GM21786 (cell line): ENCODE results near the gene HSPA14.
"Not testable (repeated sequence)": the region's sequence is repeated elsewhere in the genome, so short reads cannot be mapped to it uniquely, and the experiment has no call there.

ENCODE experiments used
- ATAC-seq: cut with Tn5 transposase; IDR thresholded peaks from one replicate; pipeline ENCODE4 v1.9.1; 2021; ENCODE audit not compliant: unreplicated experiment

The HSPA14 gene, protein sequence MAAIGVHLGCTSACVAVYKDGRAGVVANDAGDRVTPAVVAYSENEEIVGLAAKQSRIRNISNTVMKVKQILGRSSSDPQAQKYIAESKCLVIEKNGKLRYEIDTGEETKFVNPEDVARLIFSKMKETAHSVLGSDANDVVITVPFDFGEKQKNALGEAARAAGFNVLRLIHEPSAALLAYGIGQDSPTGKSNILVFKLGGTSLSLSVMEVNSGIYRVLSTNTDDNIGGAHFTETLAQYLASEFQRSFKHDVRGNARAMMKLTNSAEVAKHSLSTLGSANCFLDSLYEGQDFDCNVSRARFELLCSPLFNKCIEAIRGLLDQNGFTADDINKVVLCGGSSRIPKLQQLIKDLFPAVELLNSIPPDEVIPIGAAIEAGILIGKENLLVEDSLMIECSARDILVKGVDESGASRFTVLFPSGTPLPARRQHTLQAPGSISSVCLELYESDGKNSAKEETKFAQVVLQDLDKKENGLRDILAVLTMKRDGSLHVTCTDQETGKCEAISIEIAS

DNA sequence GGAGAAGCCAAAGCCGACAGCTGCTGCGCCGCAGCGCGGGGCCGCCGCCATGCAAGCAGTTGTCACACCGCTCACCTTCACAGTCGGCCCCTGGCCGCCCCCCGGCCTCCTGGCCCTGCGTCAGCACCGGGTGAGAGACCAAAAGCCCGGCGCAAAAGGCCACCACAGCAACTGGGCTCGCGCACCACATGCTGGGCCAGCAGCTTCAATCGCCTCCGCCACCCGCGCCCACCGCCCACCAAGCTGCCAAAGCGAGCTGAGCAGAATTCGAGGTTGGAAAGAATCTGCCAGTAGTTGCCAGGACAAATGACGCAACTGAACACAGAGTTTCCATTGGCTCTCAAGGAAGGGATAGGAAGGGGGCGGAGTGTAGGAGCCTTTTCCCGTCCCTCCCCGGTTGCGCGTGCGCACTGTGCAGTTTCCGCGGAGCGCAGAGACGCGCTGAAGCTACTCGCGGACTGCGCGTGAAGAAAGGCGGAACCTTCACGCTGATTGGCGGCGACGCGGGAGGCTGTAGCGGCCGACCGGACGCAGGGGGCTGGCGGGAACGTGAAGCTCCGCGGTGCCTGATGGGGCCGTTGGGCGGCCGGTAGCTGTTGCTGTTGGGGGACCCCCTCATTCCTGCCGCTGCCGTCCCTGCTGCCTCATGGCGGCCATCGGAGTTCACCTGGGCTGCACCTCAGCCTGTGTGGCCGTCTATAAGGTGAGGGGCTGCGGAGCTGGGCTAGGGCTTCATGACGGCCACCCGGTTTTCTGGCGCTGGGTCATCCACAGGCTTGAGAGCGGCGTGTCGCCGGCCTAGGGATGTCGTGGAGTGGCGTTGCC lies at the start of gene HSPA14, which contains the start of the genes CDNF and MSANTD7:
TSS of gene HSPA14 (plus strand) at position 550 of the 825 bp plus-strand sequence. CDS start at position 647, 97 bp downstream.
TSS of gene CDNF (minus strand) at position 281 of the 825 bp plus-strand sequence. CDS start at position 190, 91 bp downstream.
TSS of gene MSANTD7 (plus strand) at position 550 of the 825 bp plus-strand sequence. CDS start 3,979 bp downstream, outside the sequence.
- ATAC-seq: peak; percentile 90

DNA sequence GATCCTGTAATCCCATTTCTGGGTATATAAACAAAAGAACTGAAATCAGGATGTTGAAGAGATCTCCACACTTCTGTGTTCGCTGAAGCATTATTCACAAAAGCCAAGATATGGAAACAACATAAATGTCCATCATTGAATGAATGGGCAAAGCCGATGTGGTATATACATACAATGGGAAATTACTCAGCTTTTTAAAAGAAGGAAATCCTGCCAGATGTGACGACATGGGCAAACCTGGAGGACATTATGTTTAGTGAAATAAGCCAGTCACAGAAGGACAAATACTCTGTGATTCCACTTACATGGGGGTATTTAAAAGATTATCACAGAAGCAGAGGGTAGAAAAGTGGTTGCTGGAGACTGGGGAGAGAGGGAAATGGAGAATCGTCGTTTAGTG lies 39.5 kb upstream of the HSPA14 start:
- no peak for ATAC-seq

DNA sequence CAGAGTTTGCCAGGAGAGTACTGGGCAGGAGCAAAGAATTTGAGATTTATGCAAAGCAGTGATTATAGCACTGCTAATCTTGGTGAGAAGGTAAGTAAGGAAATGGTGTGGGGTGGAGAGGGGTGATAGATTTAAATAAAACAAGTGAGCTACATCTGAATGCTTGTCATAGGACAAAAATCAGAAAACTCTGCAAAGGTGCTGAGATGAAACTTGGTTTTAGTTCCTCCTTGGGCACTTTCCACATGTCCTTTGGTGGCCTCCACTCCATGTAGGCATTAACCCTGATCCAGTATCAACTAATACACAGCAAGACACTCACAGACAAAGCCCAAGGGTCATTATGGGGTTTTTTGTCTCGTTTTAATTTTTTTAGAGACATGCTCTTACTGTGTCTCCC lies 37.7 kb upstream of the HSPA14 start:
- ATAC-seq: no peak

DNA sequence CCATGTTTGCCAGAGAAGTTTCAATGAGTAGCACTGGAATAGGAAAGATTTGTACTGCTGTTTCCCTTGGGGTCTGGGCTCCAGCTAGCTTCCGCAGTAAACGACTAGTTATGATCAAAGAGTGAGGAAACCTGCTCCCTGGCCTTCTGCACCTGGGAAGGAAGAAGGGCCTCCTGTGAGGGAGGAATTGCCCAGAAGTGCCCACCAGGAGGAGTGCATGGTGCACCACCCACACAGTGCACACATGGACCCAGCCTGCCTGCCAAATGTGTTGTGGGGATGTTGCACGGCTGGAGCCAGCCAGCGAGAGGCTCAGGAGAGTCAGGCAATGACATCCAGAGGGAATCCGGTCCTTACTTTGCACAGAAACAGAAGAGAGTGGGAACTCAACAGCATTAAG lies 36.4 kb upstream of the HSPA14 start:
- no peak for ATAC-seq

DNA sequence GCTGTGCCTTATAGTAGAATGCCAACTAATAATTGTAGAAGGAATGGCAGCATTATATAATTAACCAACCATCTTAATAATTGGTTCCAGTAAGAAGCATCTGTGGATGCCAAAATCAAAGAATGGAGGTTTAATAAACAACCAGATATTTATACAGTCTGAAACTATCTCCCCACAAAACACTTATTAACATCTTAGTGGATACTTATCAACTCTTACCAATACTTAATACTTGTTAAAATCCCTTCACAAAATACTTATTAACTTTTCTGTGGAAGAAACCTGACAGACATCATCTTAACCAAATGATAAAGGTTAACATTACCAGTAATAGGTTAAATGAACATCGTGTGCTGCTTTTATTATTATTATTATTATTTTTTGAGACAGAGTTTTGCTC lies 34.3 kb upstream of the HSPA14 start:
- no peak for ATAC-seq

DNA sequence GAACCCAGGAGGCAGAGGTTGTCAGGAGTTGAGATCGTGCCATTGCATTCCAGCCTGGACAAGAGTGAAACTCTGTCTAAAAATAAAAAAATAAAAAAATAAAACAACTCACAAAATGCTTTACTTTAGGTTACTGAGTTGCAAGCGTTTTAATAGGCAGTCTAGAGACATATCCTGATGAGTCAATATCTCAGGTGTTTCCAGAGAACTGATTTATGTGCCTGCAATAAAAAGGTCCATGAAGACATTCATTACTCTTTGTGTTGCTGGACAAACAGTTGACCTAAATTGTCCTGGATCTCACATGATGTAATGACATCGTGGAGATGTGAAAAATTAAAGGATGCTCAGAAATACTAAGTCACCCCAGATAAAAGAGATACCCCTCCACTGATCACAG lies 31.8 kb upstream of the HSPA14 start:
- ATAC-seq: no peak

DNA sequence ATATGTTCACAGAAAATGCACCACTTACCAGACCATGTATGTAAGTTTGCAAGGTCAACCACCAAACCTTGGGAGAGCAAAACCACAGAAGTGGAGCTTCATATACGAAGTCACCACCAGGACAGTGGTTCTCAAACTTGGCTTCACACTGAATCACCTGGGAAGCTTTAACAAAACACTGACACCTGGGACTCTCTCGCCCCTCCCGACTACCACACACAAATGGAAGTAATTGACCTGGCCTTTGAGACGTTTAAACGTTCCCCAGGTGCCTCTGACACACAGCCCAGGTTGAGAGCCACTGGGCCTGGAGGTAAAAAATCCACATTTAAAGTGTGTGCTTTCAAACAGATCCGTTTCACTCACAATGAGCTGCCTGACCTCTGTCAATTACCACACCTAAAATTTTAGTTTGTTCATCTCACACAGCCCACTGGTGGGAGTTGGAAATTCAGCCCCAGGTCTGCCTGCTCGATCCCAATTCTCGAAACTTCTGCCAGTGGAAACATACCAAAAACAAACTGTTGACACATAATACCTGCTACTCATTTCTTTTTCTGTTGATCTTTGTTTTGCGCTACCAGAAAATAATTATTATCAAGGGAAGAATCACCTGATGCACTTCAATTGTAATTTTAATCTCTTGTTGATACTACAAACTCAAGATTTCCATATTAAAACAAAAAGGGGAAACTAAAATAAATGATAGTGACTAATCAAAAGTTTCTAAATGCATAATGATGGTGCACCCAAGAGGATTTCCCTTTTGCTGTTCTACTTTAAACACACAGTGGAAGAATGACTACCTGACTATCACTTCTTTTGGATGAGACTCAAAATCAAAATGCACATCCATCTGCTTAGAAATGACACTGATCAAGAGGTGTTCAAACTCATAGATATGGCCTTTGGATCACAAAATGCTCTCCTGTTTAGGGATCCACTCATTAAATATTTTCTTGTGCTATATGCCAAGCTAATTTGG lies 26.8 kb upstream of the HSPA14 start:
- no peak for ATAC-seq

DNA sequence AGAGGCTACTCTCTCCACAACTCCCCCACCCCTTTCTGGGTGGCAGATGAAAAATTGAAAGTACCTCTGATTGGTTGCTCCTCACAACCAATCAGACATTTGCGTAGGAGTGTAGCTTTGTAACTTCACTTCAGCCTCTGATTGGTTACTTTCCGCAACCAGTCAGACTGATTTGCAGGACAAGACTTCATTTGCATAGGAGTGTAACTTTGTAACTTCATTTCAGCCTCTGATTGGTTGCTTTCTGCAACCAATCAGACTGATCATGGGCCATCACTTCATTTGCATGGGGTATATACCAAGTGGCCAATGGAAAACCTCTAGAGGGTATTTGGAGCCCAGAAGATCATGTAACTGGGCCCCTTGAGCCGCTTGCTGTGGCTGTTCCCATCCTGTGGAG lies 25.8 kb upstream of the HSPA14 start:
- no peak for ATAC-seq

DNA sequence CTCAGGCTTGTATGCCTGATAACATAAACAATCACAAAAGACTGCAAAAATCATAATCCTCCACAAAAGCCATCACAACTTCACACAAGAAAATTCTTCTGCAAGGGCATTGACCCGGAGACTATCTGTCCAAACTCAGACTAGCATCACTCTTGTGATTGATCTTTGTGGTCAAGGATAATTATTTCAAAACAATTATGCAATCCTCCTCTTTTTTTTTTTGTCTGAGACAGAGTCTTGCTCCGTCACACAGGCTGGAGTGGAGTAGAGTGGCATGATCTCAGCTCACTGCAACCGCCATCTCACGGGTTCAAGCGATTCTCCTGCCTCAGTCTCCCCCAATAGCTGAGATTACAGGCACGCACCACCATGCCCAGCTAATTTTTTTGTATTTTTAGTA lies 22.4 kb upstream of the HSPA14 start:
- ATAC-seq: no peak

DNA sequence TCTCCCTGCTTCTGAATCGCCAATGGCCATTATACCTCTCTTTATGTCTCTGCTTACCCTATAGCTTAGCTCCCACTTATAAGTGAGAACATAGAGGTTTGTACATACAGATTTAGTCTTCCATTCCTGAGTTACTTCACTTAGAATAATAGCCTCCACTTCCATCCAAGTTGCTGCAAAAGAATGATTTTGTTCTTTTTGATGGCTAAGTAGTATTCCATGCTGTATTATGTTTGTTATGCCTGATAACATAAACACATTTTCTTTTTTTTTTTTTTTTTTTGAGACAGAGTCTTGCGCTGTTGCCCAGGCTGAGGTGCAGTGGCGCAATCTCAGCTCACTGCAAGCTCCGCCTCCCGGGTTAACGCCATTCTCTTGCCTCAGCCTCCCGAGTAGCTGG lies 21.4 kb upstream of the HSPA14 start:
- not testable (repeated sequence) for ATAC-seq

DNA sequence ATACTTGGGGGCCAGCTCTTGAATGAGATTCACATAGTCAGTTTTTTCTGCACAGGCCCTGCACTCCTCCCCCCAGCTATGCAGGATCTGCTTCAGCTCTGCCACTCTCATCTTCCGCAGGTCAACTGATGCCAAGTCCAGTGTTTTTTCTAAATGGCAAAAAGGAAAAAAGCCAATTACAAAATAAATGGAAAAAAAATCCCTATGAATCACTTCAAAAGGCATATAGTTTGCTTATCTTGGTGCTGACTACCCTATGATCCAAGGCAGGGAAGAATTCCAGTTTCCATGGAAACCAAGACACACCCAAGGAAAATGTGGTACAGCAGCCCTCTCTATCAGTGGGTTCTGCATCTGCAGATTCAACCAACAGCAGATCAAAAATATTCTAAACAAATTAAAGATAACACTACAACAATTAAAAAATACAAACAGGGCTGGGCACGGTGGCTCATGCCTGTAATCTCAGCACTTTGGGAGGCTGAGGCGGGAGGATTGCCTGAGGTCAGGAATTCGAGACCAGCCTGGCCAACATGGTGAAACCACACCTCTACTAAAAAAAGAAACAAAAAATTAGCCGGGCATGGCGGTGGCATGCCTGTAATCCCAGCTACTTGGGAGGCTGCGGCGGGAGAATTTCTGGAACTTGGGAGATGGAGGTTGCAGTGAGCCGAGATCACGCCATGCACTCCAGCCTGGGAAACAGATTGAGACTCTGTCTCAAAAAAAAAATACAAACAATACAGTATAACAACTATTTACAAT lies 17.9 kb upstream of the HSPA14 start:
- ATAC-seq: no peak

DNA sequence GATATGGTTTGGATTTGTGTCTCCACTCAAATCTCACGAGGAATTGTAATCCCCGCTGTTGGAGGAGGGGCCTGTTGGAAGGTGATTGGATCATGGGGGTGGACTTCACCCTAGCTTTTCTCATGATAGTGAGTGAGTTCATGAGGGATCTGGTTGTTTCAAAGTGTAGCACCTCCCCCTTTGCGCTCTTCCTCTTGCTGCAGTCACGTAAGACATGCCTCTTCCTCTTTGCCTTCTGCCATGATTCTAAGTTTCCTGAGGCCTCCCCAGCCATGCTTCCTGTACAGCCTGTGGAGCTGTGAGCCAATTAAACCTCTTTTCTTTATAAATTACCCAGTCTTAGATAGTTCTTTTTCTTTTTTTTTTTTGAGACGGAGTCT lies 17.3 kb upstream of the HSPA14 start:
- no peak for ATAC-seq

DNA sequence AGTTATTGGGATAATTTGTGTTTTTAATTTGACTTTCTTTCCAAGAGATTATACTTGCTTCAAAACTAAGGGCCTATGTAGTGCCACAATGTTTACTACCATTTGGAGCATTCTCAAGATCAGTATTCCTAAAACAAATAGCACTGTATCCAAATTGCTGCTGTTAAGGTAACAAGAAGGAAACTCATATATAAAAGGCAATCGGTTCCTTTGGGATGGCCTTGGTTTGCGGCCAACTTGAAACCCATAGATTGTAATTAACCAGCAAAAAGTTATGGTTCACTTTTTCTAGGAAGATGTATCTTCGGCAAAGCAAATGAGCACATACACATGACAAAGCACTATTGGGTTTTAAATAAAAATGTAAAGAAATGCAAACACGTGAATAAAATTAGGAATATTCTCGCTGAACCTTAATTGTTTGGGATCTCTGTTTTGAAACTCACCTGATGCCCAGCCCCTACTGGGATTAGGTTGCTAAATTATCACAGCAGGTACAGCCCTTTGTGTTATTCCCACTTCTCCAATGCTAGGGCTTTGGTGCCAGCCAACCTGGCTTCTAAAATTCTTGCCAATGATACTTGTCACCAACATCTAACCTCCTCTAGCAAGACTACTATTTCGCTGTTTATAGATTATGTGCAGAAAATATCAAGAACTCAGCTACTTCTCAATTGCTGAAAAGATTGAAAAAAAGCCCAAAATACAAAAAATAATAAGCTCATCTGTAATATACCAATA lies 16.3 kb upstream of the HSPA14 start:
- no peak for ATAC-seq

DNA sequence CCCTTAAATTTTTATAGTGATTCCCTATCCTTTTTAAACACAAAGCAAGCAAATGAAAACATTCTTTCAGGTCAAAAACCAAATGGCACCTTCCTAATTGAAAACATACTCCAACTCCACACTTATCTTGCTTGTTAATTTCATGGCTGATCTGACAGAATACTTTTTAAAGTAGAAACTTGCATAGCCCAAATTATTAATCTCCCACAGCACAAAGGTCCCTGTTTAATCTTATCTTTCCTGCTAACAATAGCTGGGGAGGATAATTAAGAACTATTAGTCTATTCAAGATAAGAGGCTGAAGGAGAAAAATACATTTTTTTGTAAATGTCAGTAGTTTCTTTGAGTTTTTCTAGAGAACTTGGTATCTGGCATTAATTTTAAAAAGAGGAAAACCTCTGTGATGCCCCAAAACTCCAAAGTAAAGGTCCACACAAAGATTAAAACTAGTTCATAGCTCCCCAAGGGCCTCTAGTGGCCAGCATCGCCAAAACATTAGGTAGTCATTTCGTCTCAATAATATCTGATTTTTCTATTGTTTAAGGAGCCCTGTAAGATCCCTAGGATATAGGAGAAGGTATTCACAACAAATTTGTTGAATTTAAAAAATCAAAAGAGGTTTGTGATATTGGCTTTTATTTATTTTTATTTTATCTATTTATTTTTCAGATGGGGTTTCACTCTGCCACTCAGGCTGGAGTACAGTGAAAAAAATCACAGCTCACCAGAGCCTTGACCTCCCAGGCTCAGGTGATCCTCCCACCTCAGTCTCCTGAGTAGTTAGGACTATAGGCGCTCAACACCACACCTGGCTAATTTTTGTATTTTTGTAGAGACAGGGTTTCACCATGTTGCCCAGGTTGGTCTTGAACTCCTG lies 15.0 kb upstream of the HSPA14 start:
- no peak for ATAC-seq

DNA sequence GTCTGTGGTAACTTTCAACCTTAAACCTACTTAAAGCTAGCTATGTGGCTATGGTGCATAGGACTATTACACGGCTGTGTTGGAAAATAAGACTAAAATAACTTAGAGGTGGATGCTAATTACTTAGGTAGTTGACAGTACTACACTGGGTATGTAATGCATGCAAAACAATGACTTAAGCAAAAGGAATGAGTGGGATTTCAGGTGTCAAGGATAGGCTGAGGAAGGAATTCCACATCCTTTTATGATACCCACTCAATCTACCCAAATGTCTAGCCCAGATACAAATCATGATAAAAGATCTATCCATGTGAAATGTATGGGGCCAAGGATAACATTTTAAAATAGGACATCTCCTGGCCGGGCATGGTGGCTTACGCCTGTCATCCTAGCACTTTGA lies 14.1 kb upstream of the HSPA14 start:
- ATAC-seq: no peak

DNA sequence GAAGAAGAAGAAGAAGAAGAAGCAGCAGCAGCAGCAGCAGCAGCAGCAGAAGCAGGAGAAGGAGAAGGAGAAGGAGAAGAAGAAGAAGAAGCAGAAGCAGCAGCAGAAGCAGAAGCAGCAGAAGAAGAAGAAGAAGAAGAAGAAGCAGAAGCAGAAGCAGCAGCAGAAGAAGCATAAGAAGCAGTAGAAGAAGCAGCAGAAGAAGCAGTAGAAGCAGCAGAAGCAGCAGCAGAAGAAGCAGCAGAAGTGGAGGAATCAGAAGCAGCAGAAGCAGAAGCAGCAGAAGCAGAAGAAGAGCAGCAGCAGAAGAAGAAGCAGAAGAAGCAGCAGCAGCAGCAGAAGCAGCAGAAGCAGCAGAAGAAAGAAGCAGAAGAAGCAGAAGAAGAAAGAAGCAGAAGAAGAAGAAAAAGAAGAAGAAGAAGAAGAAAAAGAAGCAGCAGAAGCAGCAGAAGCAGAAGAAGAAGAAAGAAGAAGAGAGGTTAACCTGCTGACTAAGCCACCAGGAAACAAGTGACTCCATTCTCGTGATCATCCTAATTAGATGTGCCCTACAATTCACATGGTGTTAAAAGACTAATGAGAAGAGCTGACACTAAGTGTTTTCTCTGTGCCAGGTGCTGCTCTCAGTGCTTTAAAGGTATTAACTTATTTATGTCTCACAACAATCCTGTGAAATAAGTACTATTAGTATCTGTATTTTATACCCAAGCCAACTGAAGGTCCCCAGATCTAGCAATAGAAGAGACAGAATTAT lies 11.9 kb upstream of the HSPA14 start:
- no peak for ATAC-seq

DNA sequence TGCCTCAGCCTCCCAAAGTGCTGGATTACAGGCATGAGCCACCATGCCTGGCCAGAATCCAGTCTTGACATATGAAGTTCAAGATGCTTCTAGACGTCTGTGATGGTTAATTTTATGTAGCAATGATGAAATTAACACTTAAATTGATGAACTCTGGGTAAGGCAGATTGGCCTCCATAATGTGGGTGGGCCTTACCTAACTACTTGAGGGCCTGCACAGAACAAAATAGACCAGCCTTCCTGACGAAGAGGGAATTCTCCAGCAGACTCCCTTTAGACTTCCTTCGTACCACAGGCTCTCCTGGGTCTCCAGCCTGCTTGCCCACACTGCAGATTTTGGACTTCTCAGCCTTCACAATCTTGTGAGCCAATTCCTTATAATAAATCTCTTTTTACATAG lies 5.0 kb upstream of the HSPA14 start:
- ATAC-seq: no peak
